ENCODE results near the gene CDH11. TPM values are rescaled to one million over a fixed set of nuclear protein-coding genes. Genes with fewer than 3 reads are reported as not detected.

CDH11 gene
- total RNA-seq, 1 donor = under 0.01 TPM

DNA sequence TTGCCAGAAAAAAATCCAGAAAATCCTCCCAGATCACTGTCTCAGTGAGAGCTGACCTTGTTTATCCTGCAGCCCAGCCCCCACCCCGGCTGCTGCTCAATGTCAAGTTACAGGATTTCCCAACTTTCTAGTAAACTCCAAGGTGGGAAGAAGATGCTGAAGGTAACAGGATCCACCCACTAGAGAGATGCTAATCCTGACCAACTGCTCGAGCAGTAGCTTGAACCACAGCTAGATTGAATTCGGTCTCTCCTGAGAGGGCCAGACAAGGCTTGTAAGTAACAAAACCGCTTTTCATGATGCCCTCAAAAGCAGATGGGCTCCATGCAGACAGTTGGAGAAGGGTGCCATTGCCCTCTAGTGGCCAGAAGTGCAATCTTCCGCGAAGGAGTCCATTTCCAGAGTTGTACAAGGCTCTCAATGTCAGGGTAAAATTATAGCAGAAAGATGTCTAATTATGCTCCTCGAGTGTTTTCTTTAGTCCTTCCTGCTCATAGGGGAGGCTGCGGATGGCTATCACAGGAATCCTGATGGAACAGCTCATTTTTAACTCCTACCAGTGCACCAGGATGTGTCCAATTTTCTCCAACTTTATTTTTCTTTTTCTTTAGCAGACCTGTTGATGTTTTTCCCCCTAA lies 3.9 kb downstream of the CDH11 start:
- peak in 2 of 3 donors; percentile 33 to 69 for DNase-seq (ENCODE audit: low read depth in 2 of 3, low spot score in 2 of 3)

- no peak for DNase-seq (ENCODE audit: low read depth in 2 of 3, low spot score in 2 of 3)
Measured at GRCh38 chr16:65116818-65117430, 4.9 kb downstream of the CDH11 start.

GRCh38 chr16:65116216-65116615 lies 5.6 kb downstream of the CDH11 start:
- DNase-seq (ENCODE audit: low read depth in 2 of 3, low spot score in 2 of 3) = no peak

GRCh38 chr16:65114527-65114926 lies 7.3 kb downstream of the CDH11 start:
- no peak for DNase-seq (ENCODE audit: low read depth in 2 of 3, low spot score in 2 of 3)

- DNase-seq (ENCODE audit: low read depth in 2 of 3, low spot score in 2 of 3) = no peak
Measured at GRCh38 chr16:65113441-65113840, 8.4 kb downstream of the CDH11 start.

DNA sequence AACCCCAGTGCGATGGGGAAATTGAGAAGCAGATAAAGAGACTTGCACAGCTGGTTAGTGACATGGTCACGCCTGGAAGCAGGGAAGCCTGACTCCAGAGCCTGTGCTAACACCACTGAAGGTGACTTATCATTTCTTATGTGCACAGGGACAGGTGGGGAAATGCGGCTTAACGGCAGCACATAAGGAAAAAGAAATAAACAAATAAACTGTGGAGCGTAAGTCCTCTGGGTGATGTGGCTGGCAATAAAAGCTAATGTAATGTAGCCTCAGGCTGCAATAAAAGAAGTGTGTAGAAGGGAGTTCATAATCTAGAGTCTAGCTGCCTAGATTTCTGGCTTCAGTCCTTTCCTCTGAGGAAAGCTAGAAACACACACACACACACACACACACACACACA lies 10.6 kb downstream of the CDH11 start:
- DNase-seq (ENCODE audit: low read depth in 2 of 3, low spot score in 2 of 3) = no peak

- no peak for DNase-seq (ENCODE audit: low read depth in 2 of 3, low spot score in 2 of 3)
Measured at GRCh38 chr16:65106757-65107156, 15.1 kb downstream of the CDH11 start.

GRCh38 chr16:65105171-65105570 lies 16.7 kb downstream of the CDH11 start:
- DNase-seq (ENCODE audit: low read depth in 2 of 3, low spot score in 2 of 3) = no peak

DNA sequence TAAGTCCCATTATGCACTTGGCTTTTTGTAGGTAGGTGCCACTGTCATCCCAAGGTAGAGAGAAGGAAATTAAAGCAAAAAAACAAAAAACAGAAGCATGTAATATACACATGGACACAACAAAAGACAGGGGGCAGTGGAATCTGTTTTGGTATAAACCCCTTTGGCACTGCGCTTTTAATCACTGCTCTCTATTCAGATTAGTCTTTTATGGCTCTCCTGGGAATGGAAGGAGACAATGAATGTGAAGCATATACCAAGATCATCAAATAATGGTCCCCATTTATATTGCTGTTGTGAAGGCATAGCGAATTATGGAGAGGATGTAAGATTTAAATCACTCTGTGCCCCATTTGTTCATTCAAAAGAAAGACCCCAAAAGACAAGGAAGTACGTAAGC lies 17.4 kb downstream of the CDH11 start:
- DNase-seq (ENCODE audit: low read depth in 2 of 3, low spot score in 2 of 3) = no peak

DNA sequence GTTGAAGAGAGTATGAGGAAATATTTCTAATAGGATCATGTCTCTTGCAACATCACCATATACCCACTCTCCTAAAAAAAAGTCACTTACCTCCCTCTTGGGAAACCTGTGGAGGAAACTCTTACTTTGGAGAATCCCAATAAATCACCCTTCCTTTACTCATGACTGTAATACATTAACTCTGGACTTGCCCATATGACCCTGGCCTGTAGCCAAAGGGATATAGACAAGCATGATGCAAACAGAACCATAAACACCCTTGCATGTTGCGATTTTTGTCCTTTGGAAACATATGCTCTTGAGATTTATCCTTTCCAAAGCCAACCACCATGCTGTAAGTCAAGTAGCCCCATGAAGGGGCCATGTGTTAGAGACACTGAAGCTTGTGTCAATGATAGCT lies 19.5 kb downstream of the CDH11 start:
- no peak for DNase-seq (ENCODE audit: low read depth in 2 of 3, low spot score in 2 of 3)

GRCh38 chr16:65101009-65101408 lies 20.9 kb downstream of the CDH11 start:
- DNase-seq (ENCODE audit: low read depth in 2 of 3, low spot score in 2 of 3) = no peak

- no peak for DNase-seq (ENCODE audit: low read depth in 2 of 3, low spot score in 2 of 3)
Measured at GRCh38 chr16:65099607-65100006, 22.3 kb downstream of the CDH11 start.

GRCh38 chr16:65098916-65099315 lies 22.9 kb downstream of the CDH11 start:
- DNase-seq (ENCODE audit: low read depth in 2 of 3, low spot score in 2 of 3) = no peak

- DNase-seq (ENCODE audit: low read depth in 2 of 3, low spot score in 2 of 3) = no peak
Measured at GRCh38 chr16:65097296-65097695, 24.6 kb downstream of the CDH11 start.

DNA sequence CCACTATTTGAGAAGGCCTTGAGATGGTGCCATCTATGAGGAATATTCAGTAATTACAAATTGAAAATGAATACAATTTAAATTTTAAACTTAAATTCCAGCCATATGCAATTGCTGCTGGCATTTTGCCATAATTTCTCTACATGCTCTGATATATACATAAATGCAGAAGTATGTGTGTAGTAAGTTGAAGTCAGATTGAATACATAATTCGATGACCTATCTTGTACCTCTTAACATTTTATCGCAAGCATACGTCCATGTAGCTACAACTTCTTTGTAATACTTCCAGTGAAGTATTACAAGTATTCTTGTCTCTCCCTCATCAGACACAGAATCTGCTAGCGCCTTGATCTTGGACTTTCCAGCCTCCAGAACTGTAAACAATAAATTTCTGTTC lies 26.0 kb downstream of the CDH11 start:
- DNase-seq (ENCODE audit: low read depth in 2 of 3, low spot score in 2 of 3) = no peak

- DNase-seq (ENCODE audit: low read depth in 2 of 3, low spot score in 2 of 3) = no peak
Measured at GRCh38 chr16:65095090-65095728, 26.7 kb downstream of the CDH11 start.

GRCh38 chr16:65094009-65094408 lies 27.9 kb downstream of the CDH11 start:
- no peak for DNase-seq (ENCODE audit: low read depth in 2 of 3, low spot score in 2 of 3)

- DNase-seq (ENCODE audit: low read depth in 2 of 3, low spot score in 2 of 3) = no peak
Measured at GRCh38 chr16:65083164-65083857, 38.6 kb downstream of the CDH11 start.

- DNase-seq (ENCODE audit: low read depth in 2 of 3, low spot score in 2 of 3) = no peak
Measured at GRCh38 chr16:65079549-65079948, 42.3 kb downstream of the CDH11 start.

GRCh38 chr16:65077181-65077580 lies 44.7 kb downstream of the CDH11 start:
- DNase-seq (ENCODE audit: low read depth in 2 of 3, low spot score in 2 of 3) = no peak

GRCh38 chr16:65075877-65076276 lies 46.0 kb downstream of the CDH11 start:
- DNase-seq (ENCODE audit: low read depth in 2 of 3, low spot score in 2 of 3) = no peak

Measured in hematopoietic multipotent progenitor cell (in vitro differentiated cells).